ENCODE measurements around the gene IFT57. TPM values are rescaled to one million over a fixed set of nuclear protein-coding genes. Genes with fewer than 3 reads are reported as not detected.

IFT57 gene
- total RNA-seq, 1 donor, result 74.9 TPM

- Histone ChIP-seq H3K4me1 (ENCODE audit: insufficient read depth, low read length) (peaks cover 25% of the 10 kb centered on the region), H4K20me1 (ENCODE audit: insufficient read depth, low read length) (no peaks in the 10 kb centered on the region), H3K4me3 (ENCODE audit: insufficient read depth, low read length) (no peak overlapping the region), H2AFZ (ENCODE audit: low read length) (peak overlapping the region; percentile 44), H3K27ac (ENCODE audit: low read depth, low read length) (peak overlapping the region; percentile 95), H3K9me3 (ENCODE audit: low read depth, low read length) (no peaks in the 10 kb centered on the region), H3K36me3 (ENCODE audit: insufficient read depth, low read length) (no peaks in the 10 kb centered on the region), H3K27me3 (ENCODE audit: insufficient read depth, low read length) (no peaks in the 10 kb centered on the region), H3K4me2 (ENCODE audit: insufficient read depth, low read length) (peak overlapping the region; percentile 12), H3K79me2 (ENCODE audit: insufficient read depth, low read length) (no peaks in the 10 kb centered on the region)
- DNase-seq (ENCODE audit: insufficient read length, low spot score, missing footprints), result no peak
- no peak for TF ChIP-seq CTCF (IDR thresholded peaks at IDR 0.05; ENCODE audit: extremely low read depth, low read depth, low read length)
Observed at GRCh38 chr3:108201258-108201657, 21.0 kb downstream of the IFT57 start.

- no peaks in the 10 kb centered on the region for H4K20me1 ChIP-seq (ENCODE audit: insufficient read depth, low read length)
- TF ChIP-seq CTCF (IDR thresholded peaks at IDR 0.05; ENCODE audit: extremely low read depth, low read depth, low read length), result no peak
- H3K4me1 ChIP-seq (ENCODE audit: insufficient read depth, low read length), result peaks cover 25% of the 10 kb centered on the region
- H3K27me3 ChIP-seq (ENCODE audit: insufficient read depth, low read length), result no peaks in the 10 kb centered on the region
- no peak overlapping the region for H3K4me2 ChIP-seq (ENCODE audit: insufficient read depth, low read length)
- H2AFZ ChIP-seq (ENCODE audit: low read length), result no peak overlapping the region
- no peaks in the 10 kb centered on the region for H3K79me2 ChIP-seq (ENCODE audit: insufficient read depth, low read length)
- DNase-seq (ENCODE audit: insufficient read length, low spot score, missing footprints), result no peak
- no peaks in the 10 kb centered on the region for H3K36me3 ChIP-seq (ENCODE audit: insufficient read depth, low read length)
- no peak overlapping the region for H3K4me3 ChIP-seq (ENCODE audit: insufficient read depth, low read length)
- no peaks in the 10 kb centered on the region for H3K9me3 ChIP-seq (ENCODE audit: low read depth, low read length)
- H3K27ac ChIP-seq (ENCODE audit: low read depth, low read length), result no peak overlapping the region
Observed at GRCh38 chr3:108200578-108200977, 21.6 kb downstream of the IFT57 start.

GRCh38 chr3:108200024-108200423, 22.2 kb downstream of the IFT57 start:
- Histone ChIP-seq H2AFZ (ENCODE audit: low read length) (no peak overlapping the region), H4K20me1 (ENCODE audit: insufficient read depth, low read length) (no peaks in the 10 kb centered on the region), H3K4me2 (ENCODE audit: insufficient read depth, low read length) (no peak overlapping the region), H3K27ac (ENCODE audit: low read depth, low read length) (no peak overlapping the region), H3K4me3 (ENCODE audit: insufficient read depth, low read length) (no peak overlapping the region), H3K79me2 (ENCODE audit: insufficient read depth, low read length) (no peaks in the 10 kb centered on the region), H3K36me3 (ENCODE audit: insufficient read depth, low read length) (no peaks in the 10 kb centered on the region), H3K27me3 (ENCODE audit: insufficient read depth, low read length) (no peaks in the 10 kb centered on the region), H3K4me1 (ENCODE audit: insufficient read depth, low read length) (peaks cover 25% of the 10 kb centered on the region), H3K9me3 (ENCODE audit: low read depth, low read length) (no peaks in the 10 kb centered on the region)
- TF ChIP-seq CTCF (IDR thresholded peaks at IDR 0.05; ENCODE audit: extremely low read depth, low read depth, low read length), result no peak
- DNase-seq (ENCODE audit: insufficient read length, low spot score, missing footprints), result no peak

- H3K4me2 ChIP-seq (ENCODE audit: insufficient read depth, low read length), result no peak overlapping the region
- H3K79me2 ChIP-seq (ENCODE audit: insufficient read depth, low read length), result no peaks in the 10 kb centered on the region
- H3K36me3 ChIP-seq (ENCODE audit: insufficient read depth, low read length), result peaks cover 23% of the 10 kb centered on the region
- no peaks in the 10 kb centered on the region for H4K20me1 ChIP-seq (ENCODE audit: insufficient read depth, low read length)
- DNase-seq (ENCODE audit: insufficient read length, low spot score, missing footprints), result no peak
- peaks cover 4% of the 10 kb centered on the region for H3K9me3 ChIP-seq (ENCODE audit: low read depth, low read length)
- no peak overlapping the region for H2AFZ ChIP-seq (ENCODE audit: low read length)
- TF ChIP-seq CTCF (IDR thresholded peaks at IDR 0.05; ENCODE audit: extremely low read depth, low read depth, low read length), result no peak
- H3K4me3 ChIP-seq (ENCODE audit: insufficient read depth, low read length), result no peak overlapping the region
- no peaks in the 10 kb centered on the region for H3K27me3 ChIP-seq (ENCODE audit: insufficient read depth, low read length)
- H3K4me1 ChIP-seq (ENCODE audit: insufficient read depth, low read length), result no peaks in the 10 kb centered on the region
- no peak overlapping the region for H3K27ac ChIP-seq (ENCODE audit: low read depth, low read length)
Observed at GRCh38 chr3:108191394-108191793, 30.8 kb downstream of the IFT57 start.
